ENCODE results near the gene PLSCR1. TPM values are rescaled to one million over a fixed set of nuclear protein-coding genes. Genes with fewer than 3 reads are reported as not detected.
"Not testable (repeated sequence)": the region's sequence is repeated elsewhere in the genome, so short reads cannot be mapped to it uniquely, and the experiment has no call there.

The PLSCR1 gene
- total and polyA plus RNA-seq, 2 donors (not counting 1 experiment from before 2014, with no cell fraction given), result 16.8 to 44.6 TPM

DNA sequence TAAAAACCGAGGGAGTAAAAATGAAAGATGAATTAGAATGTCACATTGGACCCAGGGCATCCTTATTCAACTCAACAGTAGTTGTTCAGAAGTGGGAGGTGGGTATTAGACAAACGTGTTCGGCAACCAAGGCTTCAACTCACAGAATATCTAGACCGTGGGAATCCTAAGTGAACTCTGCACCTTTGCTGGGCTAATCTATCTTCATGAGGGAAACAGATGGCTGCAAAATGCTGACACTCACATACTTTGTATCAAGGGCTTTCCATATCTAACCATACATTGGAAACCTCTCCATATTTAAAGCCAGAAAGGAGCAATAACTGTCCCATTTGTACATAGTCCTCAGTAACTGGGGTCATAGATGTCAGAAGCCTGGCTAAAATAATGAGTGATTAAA lies 20.9 kb downstream of the PLSCR1 start:
- Histone ChIP-seq H3K27ac (ENCODE audit: low read length in 2 of 2) (no peak overlapping the region), H3K27me3 (replicated peaks in 1 of 4; ENCODE audit: control extremely low read depth in 1 of 4, control insufficient read depth in 3 of 4, insufficient read depth in 4 of 4, low read length in 3 of 4) (no peaks in the 10 kb centered on the region), H3K79me2 (ENCODE audit: control insufficient read depth, insufficient read depth, low read length) (no peaks in the 10 kb centered on the region), H3K9me3 (ENCODE audit: control extremely low read depth in 1 of 3, control insufficient read depth in 2 of 3, insufficient read depth in 1 of 3, low read length in 2 of 3) (no peaks in the 10 kb centered on the region), H3K36me3 (replicated peaks in 1 of 2; ENCODE audit: control extremely low read depth in 1 of 2, control insufficient read depth in 1 of 2, extremely low read depth in 1 of 2, insufficient read depth in 2 of 2, low read length in 1 of 2) (peaks cover 7 to 17% of the 10 kb centered on the region in 2 experiments), H3K4me2 (replicated peaks; ENCODE audit: low read depth, low read length, poor library complexity, severe bottlenecking) (no peak overlapping the region), H4K20me1 (ENCODE audit: control insufficient read depth, insufficient read depth, low read length, poor library complexity, severe bottlenecking) (no peaks in the 10 kb centered on the region), H3K4me1 (ENCODE audit: control insufficient read depth in 2 of 2, insufficient read depth in 2 of 2, low read length in 2 of 2) (no peaks in the 10 kb centered on the region), H3K9ac (ENCODE audit: low read length) (no peak overlapping the region), H2AFZ (ENCODE audit: insufficient read depth, low read depth, low read length, poor library complexity, severe bottlenecking) (no peak overlapping the region), H3K4me3 (ENCODE audit: control extremely low read depth in 1 of 5, extremely low read depth in 1 of 5, insufficient read depth in 1 of 5, low read depth in 2 of 5, low read length in 4 of 5) (no peak overlapping the region)
- no peak overlapping the region for H3K4me3 Mint-ChIP-seq
- no peaks in the 10 kb centered on the region for H3K27me3 Mint-ChIP-seq
- ATAC-seq (ENCODE audit: low read depth) (no peak), DNase-seq (no peak)
- WGBS (ENCODE audit: insufficient coverage), result 88% methylated on average over 1 of the region's 4 CpGs
- intact Hi-C loops (cut with micrococcal nuclease), result no loop called here
- no peaks in the 10 kb centered on the region for H3K4me1 Mint-ChIP-seq
- H3K27ac Mint-ChIP-seq, result no peak overlapping the region
- ChIA-PET CTCF (no interaction called here), POLR2A (no interaction called here)
- TF ChIP-seq CTCF (IDR thresholded peaks at IDR 0.05), result no peak
- TF ChIP-seq EZH2 (IDR thresholded peaks at IDR 0.05; ENCODE audit: borderline replicate concordance, insufficient read depth, low read depth, low read length, poor library complexity, severe bottlenecking), result no peak
- H3K9me3 Mint-ChIP-seq (ENCODE audit: insufficient read depth), result no peaks in the 10 kb centered on the region

GRCh38 chr3:146522174-146523158 lies 21.9 kb downstream of the PLSCR1 start:
- H3K9me3 Mint-ChIP-seq (ENCODE audit: insufficient read depth); intact Hi-C loops (cut with micrococcal nuclease): not testable (repeated sequence)
- WGBS (ENCODE audit: insufficient coverage), result 92% methylated on average over 14 of the region's 17 CpGs

More at GRCh38 chr3:146522174-146523158, 21.9 kb downstream of the PLSCR1 start:
- H3K9me3 ChIP-seq (ENCODE audit: control extremely low read depth in 1 of 3, control insufficient read depth in 2 of 3, insufficient read depth in 1 of 3, low read length in 2 of 3); H3K27me3 Mint-ChIP-seq; H3K27ac ChIP-seq (ENCODE audit: low read length in 2 of 2); H3K27ac Mint-ChIP-seq; H3K9ac ChIP-seq (ENCODE audit: low read length); CTCF ChIA-PET; H2AFZ ChIP-seq (ENCODE audit: insufficient read depth, low read depth, low read length, poor library complexity, severe bottlenecking); H3K4me3 Mint-ChIP-seq; H3K27me3 ChIP-seq (replicated peaks in 1 of 4; ENCODE audit: control extremely low read depth in 1 of 4, control insufficient read depth in 3 of 4, insufficient read depth in 4 of 4, low read length in 3 of 4); H4K20me1 ChIP-seq (ENCODE audit: control insufficient read depth, insufficient read depth, low read length, poor library complexity, severe bottlenecking); ATAC-seq (ENCODE audit: low read depth); H3K4me1 ChIP-seq (ENCODE audit: control insufficient read depth in 2 of 2, insufficient read depth in 2 of 2, low read length in 2 of 2); H3K4me1 Mint-ChIP-seq; POLR2A ChIA-PET; DNase-seq; H3K79me2 ChIP-seq (ENCODE audit: control insufficient read depth, insufficient read depth, low read length); H3K4me2 ChIP-seq (replicated peaks; ENCODE audit: low read depth, low read length, poor library complexity, severe bottlenecking); H3K4me3 ChIP-seq (ENCODE audit: control extremely low read depth in 1 of 5, extremely low read depth in 1 of 5, insufficient read depth in 1 of 5, low read depth in 2 of 5, low read length in 4 of 5): not testable (repeated sequence)
- peaks cover 7 to 12% of the 10 kb centered on the region in 2 experiments for H3K36me3 ChIP-seq (replicated peaks in 1 of 2; ENCODE audit: control extremely low read depth in 1 of 2, control insufficient read depth in 1 of 2, extremely low read depth in 1 of 2, insufficient read depth in 2 of 2, low read length in 1 of 2)
